Right cardiac atrium (tissue), 5 donors: ENCODE results near the gene CYP2W1. TPM values are rescaled to one million over a fixed set of nuclear protein-coding genes. Genes with fewer than 3 reads are reported as not detected.

Experiments used
- ATAC-seq, 2 donors: fragments of 200-7000 bp; cut with Tn5 transposase; one replicate each; pipeline versions ENCODE4 v1.8.0 to v1.9.1; 2020; ENCODE audit warnings: moderate library complexity in 2 of 2, mild to moderate bottlenecking in 1 of 2
- DNase-seq, 3 donors: peaks; one replicate each; pipeline ENCODE4 v3.0.0-alpha.2; 2020
- H3K27ac ChIP-seq: one replicate; pipeline ENCODE4 v1.5.1; 2013; ENCODE audit warnings: mild to moderate bottlenecking, low read length, control low read depth, moderate library complexity
- H3K27me3 ChIP-seq: one replicate; pipeline ENCODE4 v1.6.1; 2013; ENCODE audit not compliant: control insufficient read depth, insufficient read depth
- H3K4me1 ChIP-seq: one replicate; pipeline ENCODE4 v1.6.1; 2013; ENCODE audit warnings: low read length; ENCODE audit not compliant: control insufficient read depth, insufficient read depth
- H3K4me3 ChIP-seq: one replicate; pipeline ENCODE4 v1.5.1; 2013; ENCODE audit warnings: low read length, control low read depth
- H3K9me3 ChIP-seq: one replicate; pipeline ENCODE4 v1.6.1; 2013; ENCODE audit warnings: low read length; ENCODE audit not compliant: control insufficient read depth
- WGBS: extraction: QIAGEN DNeasy Blood & Tissue Kit; methylation state at CpG from one replicate; pipeline ENCODE4 v1.1.7; 2013; 5-methylcytosine and 5-hydroxymethylcytosine counted together
- intact Hi-C, 4 donors: fragments of 100-400 bp; cut with DNase I; formaldehyde crosslinking; loops; one replicate each; pipeline versions ENCODE4 v1.11.0 to v1.14.0; 2022 to 2023
- polyA plus RNA-seq: library from polyadenylated mRNA; stranded (reverse); fragments of 200-250 nt; gene quantifications from one replicate; pipeline ENCODE4 v1.2.3, GENCODE V29; 2013
- total RNA-seq, 4 donors: library from RNA; stranded (reverse); fragmentation: NEBNext Ultra II Directional; extraction: Animal tissue kit (Norgen Biotek cat#: 25700); gene quantifications; one replicate each; pipeline ENCODE4 v1.2.1, GENCODE V29; 2021
- donor health status: healthy with polysubstance abuse.
- donor health status: DM: no; HTN: yes; CAD: no.
- donor health status: DM: no; HTN: no; CAD: no.
- donor health status: DM: no; HTN: yes; CAD: no; lungs with severe emphysema.
- donor health status: DM: yes; HTN: yes; CAD: no.

Gene CYP2W1
- total and polyA plus RNA-seq, 5 donors = not detected

DNA sequence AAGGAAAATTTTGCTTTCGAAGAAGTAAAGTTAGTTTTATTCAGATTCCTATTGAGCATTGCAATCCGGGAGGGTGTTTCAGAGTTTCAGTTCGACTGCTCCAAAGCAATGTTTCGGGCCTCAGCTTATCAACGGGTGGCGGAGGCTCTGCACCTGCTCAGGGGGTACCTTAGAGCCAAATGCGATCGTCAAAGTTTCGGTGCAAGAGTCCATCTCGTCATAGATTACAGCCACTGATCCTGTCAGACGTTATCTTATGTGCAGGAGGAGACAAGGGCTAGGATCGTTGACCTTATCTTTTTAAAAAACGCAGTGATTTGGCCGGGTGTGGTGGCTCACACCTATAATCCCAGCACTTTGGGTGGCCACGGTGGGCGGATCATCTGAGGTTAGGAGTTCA is 3.8 kb upstream of the CYP2W1 start:
- intact Hi-C loops = no loop called here
- ATAC-seq = no peak

DNA sequence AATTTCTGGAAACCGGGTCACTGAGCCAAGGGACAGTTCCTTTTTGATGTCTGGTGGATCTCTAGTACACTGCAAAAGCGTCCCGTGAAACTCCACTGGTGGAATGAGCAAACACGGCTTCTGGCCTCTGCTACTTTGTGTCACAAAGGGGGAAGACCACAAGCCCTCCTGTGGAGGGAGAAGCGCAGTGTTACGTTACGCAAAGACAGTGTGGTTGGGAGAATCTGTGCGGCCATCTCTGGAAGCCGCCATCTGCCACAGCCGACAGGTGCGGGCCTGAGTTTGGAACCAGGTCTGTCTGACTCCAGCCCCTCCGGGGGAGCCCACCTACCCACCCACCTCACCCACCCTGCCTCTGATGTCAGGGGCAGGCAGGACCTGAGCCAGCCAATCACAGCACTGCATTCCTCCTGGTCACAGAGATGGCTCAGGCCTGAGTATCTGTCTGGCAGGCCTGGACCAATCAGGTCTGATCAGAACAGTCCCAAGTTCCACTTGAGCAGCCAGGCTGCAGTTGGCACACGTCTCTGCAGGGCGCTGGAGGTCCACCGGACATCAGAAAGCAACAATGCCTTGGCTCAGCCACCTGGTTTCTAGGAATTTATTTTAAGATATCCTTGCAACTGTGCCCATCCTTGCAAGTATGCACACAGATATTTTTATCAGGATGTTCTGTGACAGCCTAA is 3.0 kb upstream of the CYP2W1 start:
- DNase-seq (no peak), ATAC-seq (no peak)
- intact Hi-C loops = loop anchor here in 1 of 4 donors (10.0 kb wide), 1 partner anchor 165 kb away; no protein-coding TSS in a partner anchor

More for the DNA sequence above, 3.8 kb upstream of the CYP2W1 start:
- 77% methylated on average over 16 of the region's 16 CpGs for WGBS
- Histone ChIP-seq H3K27ac (no peak overlapping the region), H3K4me3 (no peak overlapping the region), H3K27me3 (no peaks in the 10 kb centered on the region), H3K9me3 (no peaks in the 10 kb centered on the region), H3K4me1 (no peaks in the 10 kb centered on the region)
- DNase-seq = no peak

DNA sequence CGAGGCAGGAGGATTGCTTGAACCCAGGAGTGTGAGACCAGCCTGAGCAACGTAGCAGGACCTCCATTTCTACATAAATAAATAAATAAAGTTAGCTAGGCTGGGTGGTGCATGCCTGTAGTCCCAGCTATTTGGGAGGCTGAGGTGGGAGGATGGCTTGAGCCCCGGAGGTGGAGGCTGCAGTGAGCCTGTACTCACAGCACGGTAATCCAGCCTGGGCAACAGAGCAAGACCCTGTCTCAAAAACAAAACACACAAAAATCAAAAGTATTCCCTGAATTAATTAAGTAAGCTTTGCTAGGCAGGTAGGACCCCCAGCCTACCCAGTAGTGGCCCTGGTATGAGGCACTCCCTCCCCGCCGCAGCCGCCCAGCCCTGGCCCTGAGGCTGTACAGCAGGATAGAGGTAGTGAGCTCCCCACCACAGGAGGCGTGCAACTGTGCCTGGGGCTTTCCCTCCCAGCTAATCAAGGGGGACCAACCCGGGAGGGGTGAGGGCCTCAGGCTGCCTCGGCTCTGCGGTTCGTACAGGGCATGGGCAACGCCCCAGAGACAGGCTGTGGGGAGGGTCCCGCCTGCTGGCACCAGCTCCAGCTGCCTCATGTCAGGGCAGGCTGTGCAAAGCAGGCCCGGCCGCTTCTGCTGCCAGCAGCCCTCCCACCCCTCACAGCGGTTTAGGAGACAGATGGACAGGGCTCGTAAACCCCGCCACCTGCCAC is 1.0 kb upstream of the CYP2W1 start:
- Histone ChIP-seq H3K27ac (no peak overlapping the region), H3K27me3 (no peaks in the 10 kb centered on the region), H3K9me3 (no peaks in the 10 kb centered on the region), H3K4me1 (no peaks in the 10 kb centered on the region), H3K4me3 (no peak overlapping the region)
- 83% methylated on average over 19 of the region's 19 CpGs for WGBS
- intact Hi-C loops = loop anchor here in 1 of 4 donors (10.0 kb wide), 1 partner anchor 163 kb away; no protein-coding TSS in a partner anchor
- no peak for ATAC-seq
- peak in 1 of 3 donors; percentile 53 for DNase-seq

More for the DNA sequence above, 3.0 kb upstream of the CYP2W1 start:
- WGBS = 54% methylated on average over 15 of the region's 15 CpGs
- no peaks in the 10 kb centered on the region for H3K4me1 ChIP-seq
- no peak overlapping the region for H3K4me3 ChIP-seq
- no peaks in the 10 kb centered on the region for H3K27me3 ChIP-seq
- H3K9me3 ChIP-seq = no peaks in the 10 kb centered on the region
- no peak overlapping the region for H3K27ac ChIP-seq

DNA sequence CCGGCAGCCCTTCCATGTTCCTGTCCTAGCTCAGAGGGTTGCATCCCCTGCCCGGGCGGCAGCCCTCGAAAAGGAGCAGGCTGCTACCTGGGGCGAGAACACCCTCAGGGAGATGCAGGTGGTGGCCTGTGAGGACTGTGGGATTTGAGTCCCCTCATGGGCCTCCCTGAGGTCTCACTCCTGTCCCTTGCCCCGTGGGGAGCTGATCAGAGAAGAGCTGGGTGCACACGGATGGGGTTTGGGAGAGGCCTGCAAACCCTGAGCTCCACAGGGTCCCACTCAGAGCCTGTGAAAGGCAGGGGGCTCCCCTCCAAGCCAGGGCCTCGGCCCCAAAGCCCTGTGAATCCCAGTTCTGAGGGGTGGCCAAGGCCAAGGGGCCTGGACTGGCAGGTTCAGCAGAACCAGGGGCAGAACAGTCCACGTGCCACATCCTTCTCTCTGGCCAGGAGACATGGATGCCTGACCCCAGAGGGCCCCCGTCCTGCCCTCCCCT is 424 bp upstream of the CYP2W1 start:
- intact Hi-C loops = loop anchor here in 1 of 4 donors (10.0 kb wide), 1 partner anchor 162 kb away; no protein-coding TSS in a partner anchor
- Histone ChIP-seq H3K4me1 (no peaks in the 10 kb centered on the region), H3K27me3 (no peaks in the 10 kb centered on the region), H3K4me3 (no peak overlapping the region), H3K27ac (no peak overlapping the region), H3K9me3 (no peaks in the 10 kb centered on the region)
- peak in 1 of 3 donors; percentile 46 for DNase-seq
- no peak for ATAC-seq
- 68% methylated on average over 10 of the region's 10 CpGs for WGBS

DNA sequence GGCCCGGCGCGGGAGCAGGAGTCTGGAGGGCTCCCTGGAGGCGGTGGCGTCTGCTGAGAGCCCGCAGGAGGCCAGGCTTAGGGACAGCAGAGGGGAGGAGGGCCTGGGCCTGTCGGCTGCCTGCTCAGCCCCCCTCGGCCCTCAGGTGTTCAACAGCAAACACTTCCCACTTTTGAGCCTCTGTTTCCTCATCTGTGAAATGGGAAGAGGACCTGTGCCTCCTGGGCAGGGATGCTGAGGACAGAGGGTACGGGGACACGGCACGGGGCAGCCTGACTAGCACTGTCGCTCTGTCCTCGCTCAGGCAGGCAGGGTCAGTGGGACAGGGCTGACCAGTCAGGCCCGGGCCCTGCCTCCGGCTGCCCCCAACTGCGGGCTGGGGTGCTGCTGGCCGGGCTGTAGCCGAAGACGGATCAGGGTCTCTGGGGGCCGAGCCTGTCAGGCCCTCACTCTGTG is 663 bp downstream of the CYP2W1 start:
- no peaks in the 10 kb centered on the region for H3K4me1 ChIP-seq
- 90% methylated on average over 20 of the region's 20 CpGs for WGBS
- DNase-seq (no peak), ATAC-seq (no peak)
- no peaks in the 10 kb centered on the region for H3K9me3 ChIP-seq
- H3K4me3 ChIP-seq = no peak overlapping the region
- intact Hi-C loops = loop anchor here in 1 of 4 donors (10.0 kb wide), 1 partner anchor 161 kb away; no protein-coding TSS in a partner anchor
- H3K27ac ChIP-seq = no peak overlapping the region
- H3K27me3 ChIP-seq = no peaks in the 10 kb centered on the region

DNA sequence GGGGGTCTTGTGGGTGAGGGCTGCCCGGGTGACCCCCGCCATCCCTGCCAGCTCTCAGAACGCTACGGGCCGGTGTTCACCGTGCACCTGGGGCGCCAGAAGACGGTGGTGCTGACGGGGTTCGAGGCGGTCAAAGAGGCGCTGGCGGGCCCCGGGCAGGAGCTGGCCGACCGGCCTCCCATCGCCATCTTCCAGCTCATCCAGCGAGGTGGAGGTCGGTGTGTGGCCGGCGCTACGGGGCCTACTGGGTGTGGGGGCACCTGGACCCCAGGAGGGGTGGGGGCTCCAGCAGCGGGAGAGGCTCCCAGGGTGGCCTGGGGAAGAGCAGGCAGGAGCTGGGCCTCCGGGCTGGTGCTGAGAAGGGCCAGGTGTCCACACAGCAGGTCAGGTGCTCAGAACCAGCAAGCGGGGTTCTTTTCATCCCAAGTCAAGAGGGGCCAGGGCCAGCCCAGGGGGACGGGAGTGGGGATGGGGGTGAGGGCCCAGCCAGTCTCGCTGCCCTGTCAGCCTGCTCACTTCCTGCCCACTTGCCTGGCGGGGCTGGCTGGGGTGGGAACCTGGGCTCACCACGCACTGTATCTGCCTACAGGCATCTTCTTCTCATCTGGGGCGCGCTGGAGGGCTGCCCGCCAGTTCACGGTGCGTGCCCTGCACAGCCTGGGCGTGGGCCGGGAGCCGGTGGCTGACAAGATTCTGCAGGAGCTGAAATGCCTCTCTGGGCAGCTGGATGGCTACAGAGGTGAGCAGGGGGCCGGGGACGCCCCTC is 1.6 kb downstream of the CYP2W1 start:
- WGBS = 88% methylated on average over 39 of the region's 39 CpGs
- no peak overlapping the region for H3K27ac ChIP-seq
- DNase-seq = peak in 1 of 3 donors; percentile 66
- ATAC-seq = no peak
- H3K27me3 ChIP-seq = no peaks in the 10 kb centered on the region
- H3K4me3 ChIP-seq = no peak overlapping the region
- intact Hi-C loops = loop anchor here in 1 of 4 donors (10.0 kb wide), 1 partner anchor 160 kb away; no protein-coding TSS in a partner anchor
- no peaks in the 10 kb centered on the region for H3K4me1 ChIP-seq
- no peaks in the 10 kb centered on the region for H3K9me3 ChIP-seq

DNA sequence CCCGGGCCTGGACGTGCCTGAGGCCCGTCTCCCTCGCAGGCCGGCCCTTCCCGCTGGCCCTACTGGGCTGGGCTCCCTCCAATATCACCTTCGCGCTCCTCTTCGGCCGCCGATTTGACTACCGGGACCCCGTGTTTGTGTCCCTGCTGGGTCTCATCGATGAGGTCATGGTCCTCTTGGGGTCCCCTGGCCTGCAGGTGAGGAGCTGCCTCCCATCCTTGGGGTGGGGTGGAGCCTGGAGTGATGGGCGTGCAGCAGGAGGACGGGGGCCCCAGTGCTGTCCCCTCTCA is 2.1 kb downstream of the CYP2W1 start:
- intact Hi-C loops = loop anchor here in 1 of 4 donors (10.0 kb wide), 1 partner anchor 160 kb away; no protein-coding TSS in a partner anchor
- no peak overlapping the region for H3K4me3 ChIP-seq
- peak in 1 of 3 donors; percentile 53 for DNase-seq
- no peak overlapping the region for H3K27ac ChIP-seq
- H3K27me3 ChIP-seq = no peaks in the 10 kb centered on the region
- 76% methylated on average over 16 of the region's 16 CpGs for WGBS
- no peaks in the 10 kb centered on the region for H3K4me1 ChIP-seq
- no peaks in the 10 kb centered on the region for H3K9me3 ChIP-seq
- ATAC-seq = no peak

DNA sequence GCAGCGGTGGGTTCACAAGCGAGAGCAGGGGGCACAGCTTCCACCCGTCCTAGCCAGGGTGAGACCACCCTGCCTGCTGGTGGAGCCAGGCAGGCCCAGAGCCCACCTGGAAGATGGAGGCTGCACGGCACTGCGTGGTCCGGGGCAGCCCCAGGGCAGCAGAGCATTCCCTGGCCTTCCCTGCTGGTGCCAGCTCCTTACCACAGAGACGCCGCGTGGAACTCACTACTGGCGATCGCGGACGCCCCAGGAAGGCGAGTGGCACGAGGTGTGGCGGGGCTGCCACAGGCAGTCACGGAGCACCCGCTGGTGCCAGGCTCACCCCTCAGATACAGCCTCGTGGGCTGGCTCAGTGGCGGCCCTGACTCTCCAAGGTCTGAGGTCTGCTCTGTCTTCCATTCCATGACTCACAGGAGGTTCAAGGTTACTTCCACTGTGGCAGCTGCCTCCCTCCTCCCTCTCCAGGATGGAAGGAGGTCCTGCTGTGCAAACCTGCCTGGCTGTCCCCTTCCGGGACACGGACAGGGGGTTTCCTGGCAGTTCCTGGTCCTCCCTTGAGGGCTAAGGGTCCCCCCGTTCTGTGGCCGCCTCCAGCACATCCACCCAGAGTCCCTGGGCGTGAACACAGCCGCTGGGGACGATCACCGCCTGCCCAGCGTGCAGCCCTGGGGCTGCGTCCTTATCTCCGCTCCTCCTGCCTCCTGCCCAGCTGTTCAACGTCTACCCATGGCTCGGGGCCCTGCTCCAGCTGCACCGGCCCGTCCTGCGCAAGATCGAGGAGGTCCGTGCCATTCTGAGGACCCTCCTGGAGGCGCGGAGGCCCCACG is 3.1 kb downstream of the CYP2W1 start:
- Histone ChIP-seq H3K9me3 (no peaks in the 10 kb centered on the region), H3K27me3 (no peaks in the 10 kb centered on the region), H3K27ac (no peak overlapping the region), H3K4me1 (no peaks in the 10 kb centered on the region), H3K4me3 (no peak overlapping the region)
- ATAC-seq = peak in 1 of 2 donors; percentile 5
- peak in 1 of 3 donors; percentile 60 for DNase-seq
- intact Hi-C loops = loop anchor here in 1 of 4 donors (10.0 kb wide), 1 partner anchor 159 kb away; no protein-coding TSS in a partner anchor
- 38% methylated on average over 41 of the region's 41 CpGs for WGBS

DNA sequence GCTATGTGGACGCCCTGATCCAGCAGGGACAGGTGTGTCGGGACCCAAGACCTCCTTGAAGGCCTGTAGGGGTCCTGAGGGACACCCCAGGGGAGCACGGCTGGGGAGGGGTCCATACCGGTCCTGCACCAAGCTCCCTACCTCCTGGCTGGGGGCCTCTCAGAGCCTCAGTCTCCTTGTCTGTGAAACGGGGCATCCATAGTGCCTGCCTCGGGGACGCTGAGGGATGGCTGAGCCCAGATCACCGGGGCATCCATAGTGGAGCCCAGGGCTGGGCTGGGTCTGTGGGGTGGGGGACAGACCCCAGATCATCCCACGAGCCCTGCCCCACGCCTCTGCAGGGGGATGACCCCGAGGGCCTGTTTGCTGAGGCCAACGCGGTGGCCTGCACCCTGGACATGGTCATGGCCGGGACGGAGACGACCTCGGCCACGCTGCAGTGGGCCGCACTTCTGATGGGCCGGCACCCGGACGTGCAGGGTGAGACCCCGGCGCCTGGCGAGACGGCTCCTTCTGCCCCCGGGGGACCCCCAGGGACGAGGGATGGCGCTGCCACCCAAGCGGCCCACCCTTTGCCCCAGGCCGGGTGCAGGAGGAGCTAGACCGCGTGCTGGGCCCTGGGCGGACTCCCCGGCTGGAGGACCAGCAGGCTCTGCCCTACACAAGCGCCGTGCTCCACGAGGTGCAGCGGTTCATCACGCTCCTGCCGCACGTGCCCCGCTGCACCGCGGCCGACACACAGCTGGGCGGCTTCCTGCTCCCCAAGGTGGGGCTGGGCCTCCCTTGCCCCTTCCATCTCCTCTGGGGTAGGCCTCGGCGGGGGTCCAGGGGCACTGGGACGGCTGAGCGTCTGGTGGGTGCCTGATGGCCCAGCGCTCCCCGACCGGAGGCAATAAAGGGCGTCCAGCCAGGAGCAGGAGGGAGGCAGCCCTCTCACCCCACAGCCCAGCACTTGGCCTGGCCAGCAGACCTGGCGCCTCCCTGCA is 4.1 kb downstream of the CYP2W1 start:
- 79% methylated on average over 56 of the region's 56 CpGs for WGBS
- Histone ChIP-seq H3K27ac (no peak overlapping the region), H3K27me3 (no peaks in the 10 kb centered on the region), H3K9me3 (no peaks in the 10 kb centered on the region), H3K4me3 (no peak overlapping the region), H3K4me1 (no peaks in the 10 kb centered on the region)
- ATAC-seq (peak in 1 of 2 donors; percentile 2), DNase-seq (peak in 1 of 3 donors; percentile 67)
- intact Hi-C loops = loop anchor here in 1 of 4 donors (10.0 kb wide), 1 partner anchor 158 kb away; no protein-coding TSS in a partner anchor
